Spleen (tissue), 7 donors: ENCODE measurements around the gene HSF4.

Experiments used
- CTCF ChIP-seq, 11 experiments: fragments of 200-600 bp in 7 of 11; fragments of 450-650 bp in 4 of 11; sonication (generic) in 4 of 11; IDR thresholded peaks in 8 of 11; conservative IDR thresholded peaks in 3 of 11; 1 replicate in 7 of 11; 2 replicates in 4 of 11; pipeline versions ENCODE4 v1.4.0 to v1.8.0; 2016 to 2021; ENCODE audit warnings: antibody characterized with exemption in 11 of 11, inconsistent platforms in 4 of 11, mild to moderate bottlenecking in 1 of 11
- POLR2A ChIP-seq, 3 donors: fragments of 450-650 bp; IDR thresholded peaks; one replicate each; pipeline ENCODE4 v1.5.1; 2017; ENCODE audit warnings: antibody characterized with exemption in 3 of 3, mild to moderate bottlenecking in 1 of 3
- POLR2AphosphoS5 ChIP-seq, 3 donors: sonication (generic); formaldehyde crosslinking; IDR thresholded peaks; one replicate each; pipeline ENCODE4 v1.5.1; 2017; ENCODE audit warnings: antibody characterized with exemption in 3 of 3
- donor health status: DM: no; HTN: no; CAD: no; lungs with moderate emphysema.
- donor health status: DM: no; HTN: no; CAD: no.
- donor health status: DM: no; HTN: no; CAD: no.

GRCh38 chr16:67181346-67181745, 16.8 kb downstream of the HSF4 start:
- TF ChIP-seq CTCF (IDR thresholded peaks at IDR 0.05 in 8 of 11, conservative IDR thresholded peaks at IDR 0.05 in 3 of 11) (no peak), POLR2A (IDR thresholded peaks at IDR 0.05) (no peak), POLR2AphosphoS5 (IDR thresholded peaks at IDR 0.05) (no peak)
